Eye (tissue), 1 donor: ENCODE data around the gene SLC66A3.
"Not testable (repeated sequence)": the region's sequence is repeated elsewhere in the genome, so short reads cannot be mapped to it uniquely, and the experiment has no call there.

Experiments used
- DNase-seq: peaks from one replicate; pipeline ENCODE4 v3.0.0-alpha.2; 2015

Gene SLC66A3

DNA sequence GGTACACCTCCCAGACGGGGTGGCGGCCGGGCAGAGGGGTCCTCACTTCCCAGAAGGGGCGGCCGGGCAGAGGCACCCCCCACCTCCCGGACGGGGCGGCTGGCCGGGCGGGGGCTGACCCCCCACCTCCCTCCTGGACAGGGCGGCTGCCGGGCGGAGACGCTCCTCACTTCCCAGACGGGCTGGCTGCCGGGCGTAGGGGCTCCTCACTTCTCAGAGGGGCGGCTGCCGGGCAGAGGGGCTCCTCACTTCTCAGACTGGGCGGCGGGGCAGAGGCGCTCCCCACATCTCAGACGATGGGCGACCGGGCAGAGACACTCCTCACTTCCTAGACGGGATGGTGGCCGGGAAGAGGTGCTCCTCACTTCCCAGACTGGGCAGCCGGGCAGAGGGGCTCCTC, 9.8 kb downstream of the SLC66A3 start:
- not testable (repeated sequence) for DNase-seq

GRCh38 chr2:11166476-11166875, 11.2 kb downstream of the SLC66A3 start:
- DNase-seq = no peak

DNA sequence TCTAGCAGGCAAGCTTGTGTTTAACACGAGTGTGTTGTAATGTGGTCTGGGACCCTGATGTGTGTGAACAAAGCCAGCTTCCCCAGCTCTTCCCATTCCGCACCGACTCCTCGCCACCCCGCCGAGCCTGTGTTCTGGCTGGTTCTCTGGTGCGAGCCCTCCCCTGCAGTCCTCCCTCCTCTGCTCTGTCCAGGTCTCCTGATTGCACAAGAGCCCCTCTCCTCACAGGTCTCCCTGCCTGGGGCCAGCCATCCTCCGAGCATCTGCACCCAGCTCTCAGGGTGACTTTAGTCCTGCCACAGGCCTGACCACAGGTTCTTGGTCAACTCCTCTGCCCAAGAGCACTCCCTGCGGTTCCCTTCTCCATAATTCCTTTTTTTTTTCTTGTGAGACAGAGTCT, 13.2 kb downstream of the SLC66A3 start:
- DNase-seq = no peak

- no peak for DNase-seq
These were observed 14.1 kb downstream of the SLC66A3 start for GRCh38 chr2:11169333-11169732.

- DNase-seq = no peak
These were observed 19.0 kb downstream of the SLC66A3 start for GRCh38 chr2:11174222-11174621.

- no peak for DNase-seq
These were observed 20.1 kb downstream of the SLC66A3 start for GRCh38 chr2:11175293-11175795.

DNA sequence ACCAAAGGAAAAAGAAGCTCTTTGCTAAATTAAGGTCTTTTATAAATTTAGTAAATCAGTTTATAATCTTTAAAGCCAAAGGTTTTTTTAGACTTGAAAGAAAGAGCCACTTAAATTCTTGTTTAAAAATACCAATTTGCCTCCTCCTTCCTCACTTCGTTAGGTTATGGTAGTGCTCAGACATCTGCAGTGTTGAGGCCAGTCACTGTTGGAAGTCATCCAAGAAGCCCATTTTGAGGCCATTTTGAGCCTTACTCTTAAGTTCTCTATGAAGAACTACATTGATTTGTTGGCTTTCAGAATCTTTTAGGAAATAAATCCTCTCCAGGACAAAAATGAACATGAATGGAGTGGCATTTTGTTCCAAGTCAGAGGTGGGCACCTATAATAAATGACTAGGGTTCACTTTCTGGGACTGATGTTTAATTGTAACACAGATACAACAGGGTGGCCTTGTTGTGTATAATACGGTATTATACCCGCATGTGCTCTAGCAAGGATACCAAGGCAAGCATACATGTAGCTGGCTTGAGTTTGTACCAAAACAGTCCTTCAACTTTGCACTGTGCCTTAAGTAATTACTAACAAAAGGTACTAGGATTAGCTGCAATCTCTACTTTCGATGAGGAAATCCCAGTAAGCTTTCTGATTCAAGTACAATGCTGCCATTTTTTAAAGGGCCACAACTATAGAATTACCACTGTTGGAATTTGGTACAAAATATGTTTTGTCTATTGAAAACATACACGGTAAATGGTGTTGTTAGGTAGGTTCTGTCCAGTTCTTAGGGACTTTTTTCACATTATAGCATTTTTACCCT, 22.8 kb downstream of the SLC66A3 start:
- no peak for DNase-seq

- no peak for DNase-seq
These were observed 23.9 kb downstream of the SLC66A3 start for GRCh38 chr2:11179196-11179595.

GRCh38 chr2:11179899-11180298, 24.6 kb downstream of the SLC66A3 start:
- DNase-seq = no peak

- DNase-seq = no peak
These were observed 25.4 kb downstream of the SLC66A3 start for GRCh38 chr2:11180653-11181052.

GRCh38 chr2:11182951-11183350, 27.7 kb downstream of the SLC66A3 start:
- DNase-seq = no peak

DNA sequence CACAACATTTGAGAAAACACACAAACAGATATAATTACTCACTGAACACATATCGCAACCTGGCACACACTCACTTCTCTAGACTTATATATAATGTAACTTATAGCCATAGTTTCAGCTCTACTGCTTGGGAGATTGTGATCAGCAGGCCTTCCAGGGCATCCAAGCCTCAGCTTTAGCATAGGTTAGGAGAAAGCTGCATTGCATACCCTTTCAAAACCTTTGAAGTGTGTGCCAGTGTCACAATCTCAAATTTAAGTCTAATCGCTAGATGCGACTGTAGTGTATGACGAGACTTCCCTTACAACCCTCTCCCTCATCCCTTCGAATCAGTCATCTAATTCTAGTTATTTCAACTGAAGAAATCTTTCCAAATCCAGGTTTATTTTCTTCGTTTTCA, 30.9 kb downstream of the SLC66A3 start:
- no peak for DNase-seq

DNA sequence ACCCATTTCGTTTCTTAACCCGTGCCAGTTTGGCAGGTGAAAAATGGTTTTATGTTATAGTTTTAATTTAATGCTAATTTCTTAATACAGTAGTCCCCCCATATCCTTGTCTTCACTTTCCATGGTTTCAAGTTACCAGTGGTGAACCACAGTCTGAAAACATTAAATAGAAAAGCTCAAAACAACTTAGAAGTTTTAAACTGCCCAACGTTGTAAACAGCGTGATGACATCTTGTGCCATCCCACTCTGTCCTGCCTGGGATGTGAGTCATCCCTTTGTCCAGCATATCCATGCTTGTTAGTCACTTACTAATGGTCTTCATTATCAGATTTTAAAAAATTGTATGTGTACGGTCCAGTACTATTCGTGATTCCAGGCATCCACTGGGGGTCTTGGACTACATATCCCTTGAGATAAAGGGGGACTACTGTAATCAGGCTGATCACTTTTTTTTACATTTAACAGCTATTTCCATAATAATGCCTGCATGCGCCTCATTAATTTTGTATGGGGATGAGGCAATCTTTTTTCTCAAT, 31.9 kb downstream of the SLC66A3 start:
- no peak for DNase-seq

- DNase-seq = no peak
These were observed 32.5 kb downstream of the SLC66A3 start for GRCh38 chr2:11187731-11188130.

GRCh38 chr2:11196246-11196645, 41.0 kb downstream of the SLC66A3 start:
- no peak for DNase-seq

DNA sequence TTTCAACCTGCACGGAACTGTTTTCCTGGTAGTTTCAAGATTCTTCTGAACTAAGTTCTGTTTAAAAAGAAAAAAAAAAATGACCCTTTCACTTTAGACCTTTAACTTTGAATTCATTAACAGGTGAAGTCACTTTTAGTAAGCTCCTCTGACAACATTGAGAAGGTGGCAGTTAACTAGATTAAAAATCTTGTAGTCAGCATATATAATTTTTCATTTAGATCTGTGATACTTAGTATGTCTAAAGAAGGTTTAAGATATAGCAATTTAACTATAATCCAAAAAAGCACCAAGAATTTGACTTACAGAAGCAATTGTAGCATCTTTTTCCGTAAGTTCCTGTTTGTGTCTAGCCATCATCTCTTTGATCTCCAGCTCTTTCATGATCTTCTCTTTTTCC, 45.4 kb downstream of the SLC66A3 start:
- no peak for DNase-seq

DNA sequence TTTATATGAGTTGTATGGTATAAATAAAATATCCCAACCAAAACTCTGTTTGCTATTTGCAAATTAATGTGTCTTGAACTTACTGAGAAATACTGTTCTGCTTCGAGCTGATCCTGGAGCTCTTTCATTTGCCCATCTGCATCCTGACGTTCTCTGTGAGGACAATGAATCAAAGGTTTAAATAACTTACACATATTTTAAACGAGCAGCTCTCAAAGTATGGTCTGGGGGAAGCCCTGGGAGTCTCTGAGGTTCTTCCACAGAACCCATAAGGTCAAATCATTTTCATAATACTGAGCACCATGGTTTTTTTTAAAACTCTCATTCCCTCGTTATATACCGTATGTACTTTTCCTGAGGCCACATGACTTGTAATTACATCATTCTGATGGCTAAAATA, 46.7 kb downstream of the SLC66A3 start:
- DNase-seq = no peak

DNA sequence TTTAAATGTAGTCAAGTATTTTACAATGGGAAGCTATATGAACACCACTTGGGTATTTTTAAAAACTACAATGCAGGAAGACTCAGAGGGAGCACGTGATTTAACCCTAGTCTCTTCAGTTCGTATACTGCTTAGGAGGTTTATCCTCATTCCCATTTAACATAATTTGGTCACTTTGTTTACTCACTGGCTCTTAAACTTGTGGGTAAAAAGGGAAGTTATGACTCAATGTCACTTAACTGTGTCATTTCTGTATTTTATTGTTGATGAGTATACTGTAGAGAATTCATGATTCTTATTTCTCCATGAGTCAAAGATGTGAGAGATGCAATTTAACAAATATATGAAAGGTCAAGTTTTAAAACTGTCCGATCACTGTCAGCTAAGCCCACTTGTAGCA, 48.2 kb downstream of the SLC66A3 start:
- no peak for DNase-seq

GRCh38 chr2:11208083-11208482, 52.8 kb downstream of the SLC66A3 start:
- DNase-seq = no peak

- DNase-seq = no peak
These were observed 57.4 kb downstream of the SLC66A3 start for GRCh38 chr2:11212645-11213044.

- DNase-seq = no peak
These were observed 57.9 kb downstream of the SLC66A3 start for GRCh38 chr2:11213090-11213638.

- DNase-seq = no peak
These were observed 58.7 kb downstream of the SLC66A3 start for GRCh38 chr2:11213975-11214374.

GRCh38 chr2:11214770-11215169, 59.5 kb downstream of the SLC66A3 start:
- DNase-seq = no peak

DNA sequence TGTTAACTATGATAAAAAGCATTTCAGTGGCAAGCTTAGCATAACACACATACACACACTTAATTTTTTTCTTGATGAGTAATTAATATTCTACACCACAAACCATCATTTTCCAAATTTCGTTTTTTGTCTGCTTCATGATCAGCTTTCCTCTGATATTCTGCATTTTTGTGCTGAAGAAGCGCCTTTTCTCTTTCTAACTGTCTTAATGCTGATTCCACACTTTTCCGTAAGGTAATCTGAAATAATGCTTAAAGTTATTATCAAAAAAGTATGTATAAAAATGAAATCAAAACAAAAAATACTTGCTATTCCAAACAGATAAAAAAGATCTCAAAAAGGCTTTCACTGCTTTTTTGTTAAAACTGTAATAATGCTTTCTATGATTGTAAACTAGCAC, 60.1 kb downstream of the SLC66A3 start:
- no peak for DNase-seq
